ENCODE measurements around the gene NKPD1.

DNA sequence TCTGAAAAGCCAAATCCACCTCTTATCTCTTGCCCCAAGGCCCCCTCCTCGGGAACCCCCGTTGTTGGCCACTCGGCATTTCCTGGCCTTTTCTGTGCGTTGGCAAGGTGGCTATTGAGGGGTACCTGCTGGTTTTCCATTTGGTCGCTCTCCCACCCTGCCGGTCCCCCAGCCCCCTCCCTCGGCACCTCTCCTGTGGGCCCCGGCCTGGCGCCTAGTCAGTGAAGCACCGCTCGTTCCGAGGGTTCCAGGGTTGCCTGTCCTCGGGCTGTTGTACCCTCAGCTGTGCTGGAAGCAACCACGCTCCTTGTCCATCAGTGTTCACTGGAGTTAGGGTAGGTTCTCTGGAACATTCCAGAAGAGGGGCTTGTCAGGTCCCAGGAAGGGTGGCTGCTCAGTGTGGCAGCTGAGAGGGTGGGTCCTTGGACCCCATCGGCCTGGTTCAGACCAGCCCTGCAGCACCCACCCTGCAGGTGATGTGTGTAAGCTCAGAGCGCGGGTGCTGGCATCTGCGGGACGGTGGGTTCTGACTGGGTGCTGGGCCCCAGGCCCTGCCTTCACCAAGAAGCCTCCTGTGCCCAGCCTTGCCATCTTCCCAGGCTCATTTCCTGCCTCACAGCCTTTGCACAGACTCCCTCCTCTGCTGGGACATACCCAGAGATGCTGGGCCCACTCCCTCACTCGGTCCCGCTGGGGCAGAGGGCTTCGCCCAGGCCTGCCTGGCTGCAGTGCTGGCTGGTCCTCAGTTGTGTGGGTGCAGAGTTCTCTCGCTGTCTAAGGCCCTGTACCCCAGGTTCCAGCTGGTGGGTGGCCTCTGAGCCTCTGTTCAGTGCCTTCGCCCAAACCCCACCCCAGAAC is 21.3 kb downstream of the NKPD1 start:
- TF ChIP-seq, protein P1, sequence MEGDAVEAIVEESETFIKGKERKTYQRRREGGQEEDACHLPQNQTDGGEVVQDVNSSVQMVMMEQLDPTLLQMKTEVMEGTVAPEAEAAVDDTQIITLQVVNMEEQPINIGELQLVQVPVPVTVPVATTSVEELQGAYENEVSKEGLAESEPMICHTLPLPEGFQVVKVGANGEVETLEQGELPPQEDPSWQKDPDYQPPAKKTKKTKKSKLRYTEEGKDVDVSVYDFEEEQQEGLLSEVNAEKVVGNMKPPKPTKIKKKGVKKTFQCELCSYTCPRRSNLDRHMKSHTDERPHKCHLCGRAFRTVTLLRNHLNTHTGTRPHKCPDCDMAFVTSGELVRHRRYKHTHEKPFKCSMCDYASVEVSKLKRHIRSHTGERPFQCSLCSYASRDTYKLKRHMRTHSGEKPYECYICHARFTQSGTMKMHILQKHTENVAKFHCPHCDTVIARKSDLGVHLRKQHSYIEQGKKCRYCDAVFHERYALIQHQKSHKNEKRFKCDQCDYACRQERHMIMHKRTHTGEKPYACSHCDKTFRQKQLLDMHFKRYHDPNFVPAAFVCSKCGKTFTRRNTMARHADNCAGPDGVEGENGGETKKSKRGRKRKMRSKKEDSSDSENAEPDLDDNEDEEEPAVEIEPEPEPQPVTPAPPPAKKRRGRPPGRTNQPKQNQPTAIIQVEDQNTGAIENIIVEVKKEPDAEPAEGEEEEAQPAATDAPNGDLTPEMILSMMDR (IDR thresholded peaks at IDR 0.05; ENCODE audit: insufficient read depth, low read depth, low read length) = no peak
- no peak for TF ChIP-seq EZH2 (IDR thresholded peaks at IDR 0.05; ENCODE audit: insufficient read depth, low read length)

Measured in astrocyte (in vitro differentiated cells and primary cell).